ENCODE results near the gene TEC.

DNA sequence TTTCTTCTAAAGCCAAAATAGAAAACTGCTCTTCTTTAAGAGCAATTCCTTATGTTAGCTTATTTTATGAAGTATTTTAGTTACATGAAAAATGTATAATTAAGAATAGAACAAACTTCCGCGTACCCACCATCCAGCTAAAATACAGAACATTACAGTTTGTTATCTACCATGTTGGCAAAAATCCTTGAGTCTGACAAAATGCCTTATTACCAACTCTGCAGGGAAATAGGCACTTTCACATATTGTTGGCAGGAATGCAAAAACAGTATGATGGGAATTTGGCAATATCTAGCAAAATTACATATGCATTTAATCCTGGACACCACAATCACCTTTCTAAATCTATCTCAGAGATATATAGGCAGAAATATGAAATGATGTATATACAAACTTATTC, 39.3 kb upstream of the TEC start:
- TF ChIP-seq, protein P1, sequence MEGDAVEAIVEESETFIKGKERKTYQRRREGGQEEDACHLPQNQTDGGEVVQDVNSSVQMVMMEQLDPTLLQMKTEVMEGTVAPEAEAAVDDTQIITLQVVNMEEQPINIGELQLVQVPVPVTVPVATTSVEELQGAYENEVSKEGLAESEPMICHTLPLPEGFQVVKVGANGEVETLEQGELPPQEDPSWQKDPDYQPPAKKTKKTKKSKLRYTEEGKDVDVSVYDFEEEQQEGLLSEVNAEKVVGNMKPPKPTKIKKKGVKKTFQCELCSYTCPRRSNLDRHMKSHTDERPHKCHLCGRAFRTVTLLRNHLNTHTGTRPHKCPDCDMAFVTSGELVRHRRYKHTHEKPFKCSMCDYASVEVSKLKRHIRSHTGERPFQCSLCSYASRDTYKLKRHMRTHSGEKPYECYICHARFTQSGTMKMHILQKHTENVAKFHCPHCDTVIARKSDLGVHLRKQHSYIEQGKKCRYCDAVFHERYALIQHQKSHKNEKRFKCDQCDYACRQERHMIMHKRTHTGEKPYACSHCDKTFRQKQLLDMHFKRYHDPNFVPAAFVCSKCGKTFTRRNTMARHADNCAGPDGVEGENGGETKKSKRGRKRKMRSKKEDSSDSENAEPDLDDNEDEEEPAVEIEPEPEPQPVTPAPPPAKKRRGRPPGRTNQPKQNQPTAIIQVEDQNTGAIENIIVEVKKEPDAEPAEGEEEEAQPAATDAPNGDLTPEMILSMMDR (conservative IDR thresholded peaks at IDR 0.05; ENCODE audit: low read depth in 2 of 2): no peak
- no peak for TF ChIP-seq EZH2phosphoT487 (IDR thresholded peaks at IDR 0.05; ENCODE audit: unreplicated experiment)
- no peak for TF ChIP-seq EZH2 (IDR thresholded peaks at IDR 0.05; ENCODE audit: low read depth, unreplicated experiment)
- TF ChIP-seq POLR2AphosphoS5 (IDR thresholded peaks at IDR 0.05; ENCODE audit: low read depth): no peak
- no peak for TF ChIP-seq ZNF114 (CRISPR knock-in tag; IDR thresholded peaks at IDR 0.05)
- TF ChIP-seq, protein P2, sequence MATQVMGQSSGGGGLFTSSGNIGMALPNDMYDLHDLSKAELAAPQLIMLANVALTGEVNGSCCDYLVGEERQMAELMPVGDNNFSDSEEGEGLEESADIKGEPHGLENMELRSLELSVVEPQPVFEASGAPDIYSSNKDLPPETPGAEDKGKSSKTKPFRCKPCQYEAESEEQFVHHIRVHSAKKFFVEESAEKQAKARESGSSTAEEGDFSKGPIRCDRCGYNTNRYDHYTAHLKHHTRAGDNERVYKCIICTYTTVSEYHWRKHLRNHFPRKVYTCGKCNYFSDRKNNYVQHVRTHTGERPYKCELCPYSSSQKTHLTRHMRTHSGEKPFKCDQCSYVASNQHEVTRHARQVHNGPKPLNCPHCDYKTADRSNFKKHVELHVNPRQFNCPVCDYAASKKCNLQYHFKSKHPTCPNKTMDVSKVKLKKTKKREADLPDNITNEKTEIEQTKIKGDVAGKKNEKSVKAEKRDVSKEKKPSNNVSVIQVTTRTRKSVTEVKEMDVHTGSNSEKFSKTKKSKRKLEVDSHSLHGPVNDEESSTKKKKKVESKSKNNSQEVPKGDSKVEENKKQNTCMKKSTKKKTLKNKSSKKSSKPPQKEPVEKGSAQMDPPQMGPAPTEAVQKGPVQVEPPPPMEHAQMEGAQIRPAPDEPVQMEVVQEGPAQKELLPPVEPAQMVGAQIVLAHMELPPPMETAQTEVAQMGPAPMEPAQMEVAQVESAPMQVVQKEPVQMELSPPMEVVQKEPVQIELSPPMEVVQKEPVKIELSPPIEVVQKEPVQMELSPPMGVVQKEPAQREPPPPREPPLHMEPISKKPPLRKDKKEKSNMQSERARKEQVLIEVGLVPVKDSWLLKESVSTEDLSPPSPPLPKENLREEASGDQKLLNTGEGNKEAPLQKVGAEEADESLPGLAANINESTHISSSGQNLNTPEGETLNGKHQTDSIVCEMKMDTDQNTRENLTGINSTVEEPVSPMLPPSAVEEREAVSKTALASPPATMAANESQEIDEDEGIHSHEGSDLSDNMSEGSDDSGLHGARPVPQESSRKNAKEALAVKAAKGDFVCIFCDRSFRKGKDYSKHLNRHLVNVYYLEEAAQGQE (IDR thresholded peaks at IDR 0.05; ENCODE audit: unreplicated experiment): no peak
- TF ChIP-seq CREB1 (CRISPR knock-in tag; IDR thresholded peaks at IDR 0.05; ENCODE audit: low read depth): no peak
